Upper lobe of left lung (tissue), 4 donors: ENCODE measurements around the gene KIF1A.

Source experiments
- CTCF ChIP-seq, 6 experiments: fragments of 450-650 bp in 4 of 6; fragments of 200-600 bp in 2 of 6; sonication (generic) in 2 of 6; IDR thresholded peaks; one replicate each; pipeline ENCODE4 v1.5.1; 2016 to 2019; ENCODE audit warnings: antibody characterized with exemption in 6 of 6
- POLR2A ChIP-seq, 4 donors: fragments of 450-650 bp; IDR thresholded peaks; one replicate each; pipeline ENCODE4 v1.5.1; 2016 to 2017; ENCODE audit warnings: antibody characterized with exemption in 4 of 4, mild to moderate bottlenecking in 2 of 4
- POLR2AphosphoS5 ChIP-seq, 2 donors: sonication (generic); formaldehyde crosslinking; IDR thresholded peaks; one replicate each; pipeline ENCODE4 v1.5.1; 2017; ENCODE audit warnings: antibody characterized with exemption in 2 of 2

DNA sequence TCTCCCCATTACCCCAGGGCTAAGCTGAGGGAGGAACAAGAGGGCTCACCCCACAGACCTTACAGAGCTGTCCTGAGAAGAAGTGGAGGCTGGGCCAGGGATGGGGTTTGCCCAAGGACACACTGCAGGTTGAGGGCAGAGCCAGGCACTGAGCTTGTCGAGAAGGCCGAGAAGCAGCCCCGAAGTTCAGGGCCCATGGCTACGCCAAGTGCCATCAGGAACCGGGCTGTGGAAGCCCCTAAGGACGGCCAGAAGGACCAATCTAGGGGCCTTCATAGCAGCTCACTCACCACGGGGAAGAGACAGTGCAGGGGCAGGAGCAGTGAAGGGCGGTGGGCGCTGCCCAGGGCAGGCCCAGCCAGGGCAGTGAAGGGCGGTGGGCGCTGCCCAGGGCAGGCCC lies 30.0 kb upstream of the KIF1A start:
- no peak for TF ChIP-seq CTCF (IDR thresholded peaks at IDR 0.05)
- no peak for TF ChIP-seq POLR2AphosphoS5 (IDR thresholded peaks at IDR 0.05)
- TF ChIP-seq POLR2A (IDR thresholded peaks at IDR 0.05): no peak
